LNCAP (cell line): ENCODE measurements around the gene HDGFL2.

ENCODE experiments used
- TF ChIP-seq, protein P1 (sequence below): fragments of 450-650 bp; IDR thresholded peaks from 2 replicates; pipeline ENCODE4 v1.5.1; 2017; ENCODE audit warnings: mild to moderate bottlenecking

The HDGFL2 gene

DNA sequence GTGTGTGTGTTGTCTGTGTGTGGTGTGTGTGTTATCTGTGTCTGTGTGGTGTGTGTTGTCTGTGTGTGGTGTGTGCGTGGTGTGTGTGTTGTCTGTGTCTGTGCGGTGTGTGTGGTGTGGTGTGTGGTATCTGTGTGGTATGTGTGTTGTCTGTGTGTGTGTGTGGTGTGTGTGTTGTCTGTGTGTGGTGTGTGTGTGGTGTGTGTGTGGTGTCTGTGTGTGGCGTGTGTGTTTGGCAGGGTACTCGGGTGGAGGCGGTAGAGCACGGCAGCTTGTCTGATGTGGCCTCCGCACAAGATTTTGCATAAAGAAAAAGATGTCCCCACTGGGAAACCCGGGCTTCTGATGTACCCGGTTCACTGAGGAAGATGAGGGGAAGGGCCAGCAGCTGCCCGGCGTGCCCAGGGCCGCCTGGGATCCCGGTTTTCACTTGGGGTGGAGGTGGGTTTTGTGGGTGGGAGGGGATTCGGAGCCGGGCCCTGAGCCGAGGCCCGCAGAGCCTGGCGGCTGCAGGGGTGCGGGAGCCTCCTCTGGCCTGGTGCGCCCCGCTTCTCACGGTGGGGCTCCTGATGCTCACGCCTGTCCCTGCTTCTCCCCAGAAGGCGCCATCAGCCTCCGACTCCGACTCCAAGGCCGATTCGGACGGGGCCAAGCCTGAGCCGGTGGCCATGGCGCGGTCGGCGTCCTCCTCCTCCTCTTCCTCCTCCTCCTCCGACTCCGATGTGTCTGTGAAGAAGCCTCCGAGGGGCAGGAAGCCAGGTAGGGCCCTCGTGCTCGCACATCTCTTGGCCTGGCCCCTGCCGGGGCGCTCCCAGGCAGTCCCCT lies 21.2 kb downstream of the HDGFL2 start:
- TF ChIP-seq, protein P1, sequence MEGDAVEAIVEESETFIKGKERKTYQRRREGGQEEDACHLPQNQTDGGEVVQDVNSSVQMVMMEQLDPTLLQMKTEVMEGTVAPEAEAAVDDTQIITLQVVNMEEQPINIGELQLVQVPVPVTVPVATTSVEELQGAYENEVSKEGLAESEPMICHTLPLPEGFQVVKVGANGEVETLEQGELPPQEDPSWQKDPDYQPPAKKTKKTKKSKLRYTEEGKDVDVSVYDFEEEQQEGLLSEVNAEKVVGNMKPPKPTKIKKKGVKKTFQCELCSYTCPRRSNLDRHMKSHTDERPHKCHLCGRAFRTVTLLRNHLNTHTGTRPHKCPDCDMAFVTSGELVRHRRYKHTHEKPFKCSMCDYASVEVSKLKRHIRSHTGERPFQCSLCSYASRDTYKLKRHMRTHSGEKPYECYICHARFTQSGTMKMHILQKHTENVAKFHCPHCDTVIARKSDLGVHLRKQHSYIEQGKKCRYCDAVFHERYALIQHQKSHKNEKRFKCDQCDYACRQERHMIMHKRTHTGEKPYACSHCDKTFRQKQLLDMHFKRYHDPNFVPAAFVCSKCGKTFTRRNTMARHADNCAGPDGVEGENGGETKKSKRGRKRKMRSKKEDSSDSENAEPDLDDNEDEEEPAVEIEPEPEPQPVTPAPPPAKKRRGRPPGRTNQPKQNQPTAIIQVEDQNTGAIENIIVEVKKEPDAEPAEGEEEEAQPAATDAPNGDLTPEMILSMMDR = no peak

DNA sequence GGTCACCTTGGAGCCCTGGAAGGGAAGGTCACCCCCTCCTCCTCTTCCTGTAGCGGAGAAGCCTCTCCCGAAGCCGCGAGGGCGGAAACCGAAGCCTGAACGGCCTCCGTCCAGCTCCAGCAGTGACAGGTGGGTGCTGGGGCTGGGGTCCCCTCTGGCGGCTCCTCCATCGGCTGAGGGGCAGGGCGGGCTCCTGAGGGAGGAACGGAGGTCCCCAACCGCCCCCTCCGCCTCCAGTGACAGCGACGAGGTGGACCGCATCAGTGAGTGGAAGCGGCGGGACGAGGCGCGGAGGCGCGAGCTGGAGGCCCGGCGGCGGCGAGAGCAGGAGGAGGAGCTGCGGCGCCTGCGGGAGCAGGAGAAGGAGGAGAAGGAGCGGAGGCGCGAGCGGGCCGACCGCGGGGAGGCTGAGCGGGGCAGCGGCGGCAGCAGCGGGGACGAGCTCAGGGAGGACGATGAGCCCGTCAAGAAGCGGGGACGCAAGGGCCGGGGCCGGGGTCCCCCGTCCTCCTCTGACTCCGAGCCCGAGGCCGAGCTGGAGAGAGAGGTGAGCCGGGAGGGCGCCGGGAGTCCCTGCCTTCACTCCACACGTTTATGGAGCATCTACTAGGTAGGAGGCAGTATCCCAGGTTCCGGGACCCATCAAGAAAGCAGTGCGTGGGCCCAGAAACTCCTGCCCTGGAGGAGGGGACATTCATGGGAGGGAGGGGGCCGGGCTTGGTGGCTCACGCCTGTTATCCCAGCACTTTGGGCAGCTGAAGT lies 22.0 kb downstream of the HDGFL2 start:
- TF ChIP-seq, protein P1 = no peak

DNA sequence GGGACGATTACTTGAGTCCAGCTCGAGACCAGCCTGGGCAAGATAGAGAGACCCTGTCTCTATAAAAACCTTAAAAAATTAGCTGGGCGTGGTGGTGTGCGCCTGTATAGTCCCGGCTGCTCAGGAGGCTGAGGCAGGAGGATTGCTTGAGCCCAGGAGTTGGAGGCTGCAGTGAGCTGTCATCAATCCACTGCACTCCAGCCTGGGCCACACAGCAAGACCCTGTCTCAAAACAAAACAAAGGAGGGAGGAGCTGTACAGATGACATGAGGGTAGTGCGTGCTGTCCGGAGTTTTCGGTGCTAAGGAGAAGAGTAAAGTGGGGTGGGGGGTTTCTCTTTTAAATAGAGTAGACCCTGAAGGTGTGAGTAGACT lies 22.6 kb downstream of the HDGFL2 start:
- TF ChIP-seq, protein P1 = no peak

DNA sequence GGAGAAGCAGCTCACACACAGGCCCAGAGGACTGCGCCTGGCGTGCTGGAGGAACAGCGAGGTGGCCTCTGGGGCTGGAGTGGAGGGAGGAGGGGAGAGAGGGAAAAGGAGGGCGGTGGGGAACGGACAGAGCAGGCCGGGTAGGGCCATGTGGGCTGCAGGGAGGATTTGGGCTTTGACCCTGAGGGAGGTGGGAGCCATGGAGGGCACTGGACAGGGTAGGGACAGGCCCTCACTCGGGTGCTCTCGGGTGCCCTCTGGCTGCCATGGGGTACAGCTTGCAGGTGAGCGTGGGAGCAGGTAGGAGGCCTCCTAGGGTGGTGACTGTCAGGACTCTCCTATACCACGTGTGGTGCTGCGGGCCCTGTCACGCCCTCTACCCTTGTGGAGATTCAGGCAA lies 23.4 kb downstream of the HDGFL2 start:
- TF ChIP-seq, protein P1 = peak; percentile 49

DNA sequence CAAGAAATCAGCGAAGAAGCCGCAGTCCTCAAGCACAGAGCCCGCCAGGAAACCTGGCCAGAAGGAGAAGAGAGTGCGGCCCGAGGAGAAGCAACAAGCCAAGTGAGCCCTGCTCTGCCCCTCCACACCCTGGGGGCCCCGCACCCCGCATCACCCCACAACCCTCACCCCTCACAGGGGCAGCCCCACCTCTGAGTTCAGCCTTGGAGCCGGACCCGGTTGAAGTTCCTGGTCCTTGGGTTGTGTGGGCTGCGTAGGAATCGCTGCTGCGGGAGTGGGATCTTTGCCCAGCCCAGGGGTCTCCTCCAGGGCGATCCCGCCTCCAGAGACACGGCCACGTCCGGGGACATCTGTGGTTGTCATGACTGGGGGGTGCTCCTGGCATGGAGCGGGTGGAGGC lies 24.2 kb downstream of the HDGFL2 start:
- TF ChIP-seq, protein P1 = no peak

DNA sequence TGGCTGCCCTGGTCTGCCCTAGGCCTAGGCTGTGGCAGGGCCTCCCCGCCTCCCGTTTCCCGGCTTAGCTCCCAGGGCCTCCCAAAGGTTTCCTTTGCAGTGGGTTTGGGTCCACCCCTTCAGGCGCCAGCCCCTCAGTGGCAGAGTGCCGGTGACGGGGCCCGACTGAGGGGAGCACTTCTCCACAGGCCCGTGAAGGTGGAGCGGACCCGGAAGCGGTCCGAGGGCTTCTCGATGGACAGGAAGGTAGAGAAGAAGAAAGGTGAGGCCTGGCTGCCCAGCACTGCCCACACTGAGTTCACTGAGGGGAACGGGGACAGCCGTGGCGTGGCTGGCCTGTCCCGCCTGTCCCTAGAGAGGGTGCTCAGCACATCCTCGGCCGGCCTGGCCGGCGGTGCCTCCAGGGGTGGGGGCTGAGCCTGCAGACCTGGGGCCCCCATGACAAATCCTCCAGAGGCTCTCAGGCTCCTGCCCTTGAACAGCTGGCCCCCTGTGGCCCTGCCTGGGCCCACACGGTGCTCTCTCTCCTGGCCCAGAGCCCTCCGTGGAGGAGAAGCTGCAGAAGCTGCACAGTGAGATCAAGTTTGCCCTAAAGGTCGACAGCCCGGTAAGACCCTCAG lies 25.8 kb downstream of the HDGFL2 start:
- TF ChIP-seq, protein P1 = no peak

DNA sequence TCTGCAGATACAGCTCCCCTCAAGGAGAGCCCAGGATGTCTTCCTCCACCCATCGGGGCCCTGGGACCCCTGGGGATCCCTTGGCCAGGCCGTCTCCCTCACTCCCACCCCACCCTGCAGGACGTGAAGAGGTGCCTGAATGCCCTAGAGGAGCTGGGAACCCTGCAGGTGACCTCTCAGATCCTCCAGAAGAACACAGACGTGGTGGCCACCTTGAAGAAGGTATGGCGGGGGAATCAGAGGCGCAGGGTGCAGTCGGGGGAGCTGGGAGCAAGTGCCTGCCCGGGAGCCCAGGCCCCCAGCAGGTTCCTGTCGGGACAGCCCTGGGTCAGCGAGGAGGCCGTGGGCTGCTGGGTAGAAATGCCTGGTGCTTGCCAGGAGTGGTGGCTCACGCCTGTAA lies 26.6 kb downstream of the HDGFL2 start:
- TF ChIP-seq, protein P1 = no peak
